HepG2 (cell line): ENCODE measurements around the gene DKKL1. TPM values are rescaled to one million over a fixed set of nuclear protein-coding genes. Genes with fewer than 3 reads are reported as not detected.

Experiments used
- DRAP1 ChIP-seq: IDR thresholded peaks from 2 replicates; pipeline ENCODE4 v1.6.1; 2016; ENCODE audit warnings: missing genetic modification reagents, missing compliant biosample characterization
- EED ChIP-seq: sonication (generic); formaldehyde crosslinking; IDR thresholded peaks from 2 replicates; pipeline ENCODE4 v1.5.0; 2020; ENCODE audit warnings: mild to moderate bottlenecking, missing genetic modification reagents
- ETV6 ChIP-seq: sonication (generic); formaldehyde crosslinking; conservative IDR thresholded peaks from 2 replicates; pipeline ENCODE4 v1.4.0; 2020; ENCODE audit warnings: missing genetic modification reagents
- HIVEP1 ChIP-seq: sonication (generic); formaldehyde crosslinking; IDR thresholded peaks from 2 replicates; pipeline ENCODE4 v1.4.0; 2020; ENCODE audit warnings: mild to moderate bottlenecking, missing genetic modification reagents
- HNRNPL ChIP-seq: fragments of 200-400 bp; formaldehyde crosslinking; IDR thresholded peaks from 2 replicates; pipeline ENCODE4 v1.6.1; 2017; ENCODE audit warnings: mild to moderate bottlenecking, low read depth, low read length
- PITX1 ChIP-seq: sonication (generic); formaldehyde crosslinking; IDR thresholded peaks from 2 replicates; pipeline ENCODE4 v1.5.1; 2020; ENCODE audit warnings: mild to moderate bottlenecking, missing genetic modification reagents
- RARG ChIP-seq: sonication (generic); formaldehyde crosslinking; IDR thresholded peaks from 2 replicates; pipeline ENCODE4 v1.4.0; 2020; ENCODE audit warnings: low read depth, mild to moderate bottlenecking, missing genetic modification reagents
- RFXANK ChIP-seq: IDR thresholded peaks from 2 replicates; pipeline ENCODE4 v1.6.1; 2016
- RORA ChIP-seq: sonication (generic); formaldehyde crosslinking; IDR thresholded peaks from 2 replicates; pipeline ENCODE4 v1.5.0; 2020; ENCODE audit warnings: mild to moderate bottlenecking, missing genetic modification reagents, moderate library complexity
- SOX5 ChIP-seq: IDR thresholded peaks from 2 replicates; pipeline ENCODE4 v1.6.1; 2016; ENCODE audit warnings: borderline replicate concordance
- SRF ChIP-seq: IDR thresholded peaks from 2 replicates; pipeline ENCODE4 v1.6.1; 2011; ENCODE audit warnings: mild to moderate bottlenecking, low read depth, low read length, moderate library complexity
- SRY ChIP-seq: sonication (generic); formaldehyde crosslinking; IDR thresholded peaks from 2 replicates; pipeline ENCODE4 v1.8.0; 2022; ENCODE audit warnings: mild to moderate bottlenecking, missing genetic modification reagents
- TAF1 ChIP-seq: sonication (generic); formaldehyde crosslinking; IDR thresholded peaks from 2 replicates; pipeline ENCODE4 v1.4.0; 2020; ENCODE audit warnings: missing genetic modification reagents
- TFDP2 ChIP-seq: sonication (generic); formaldehyde crosslinking; IDR thresholded peaks from 2 replicates; pipeline ENCODE4 v1.4.0; 2020; ENCODE audit warnings: missing genetic modification reagents
- ZFX ChIP-seq: sonication (generic); formaldehyde crosslinking; IDR thresholded peaks from 2 replicates; pipeline ENCODE4 v1.4.0; 2020; ENCODE audit warnings: mild to moderate bottlenecking, low read depth, missing genetic modification reagents, moderate library complexity
- ZHX1 ChIP-seq: sonication (generic); formaldehyde crosslinking; IDR thresholded peaks from 2 replicates; pipeline ENCODE4 v1.8.1; 2022; ENCODE audit warnings: low read depth, mild to moderate bottlenecking, missing genetic modification reagents
- ZNF274 ChIP-seq: sonication (generic); formaldehyde crosslinking; IDR thresholded peaks from 2 replicates; pipeline ENCODE4 v1.5.1; 2020; ENCODE audit warnings: mild to moderate bottlenecking, missing genetic modification reagents
- ZNF460 ChIP-seq: sonication (generic); formaldehyde crosslinking; IDR thresholded peaks from 2 replicates; pipeline ENCODE4 v1.5.1; 2020; ENCODE audit warnings: missing genetic modification reagents, mild to moderate bottlenecking, borderline replicate concordance
- ZNF687 ChIP-seq: sonication (generic); formaldehyde crosslinking; IDR thresholded peaks from 2 replicates; pipeline ENCODE4 v1.5.1; 2020; ENCODE audit warnings: mild to moderate bottlenecking, missing genetic modification reagents, moderate library complexity
- ZNF768 ChIP-seq: sonication (generic); formaldehyde crosslinking; IDR thresholded peaks from 2 replicates; pipeline ENCODE4 v1.4.0; 2020; ENCODE audit warnings: missing genetic modification reagents
- ZSCAN9 ChIP-seq: IDR thresholded peaks from 2 replicates; pipeline ENCODE4 v1.6.1; 2016; ENCODE audit warnings: borderline replicate concordance
- polyA plus RNA-seq, 8 experiments: library from polyadenylated mRNA; depleted of rRNA in 3 of 8; stranded (reverse) in 7 of 8; unstranded in 1 of 8; fragments of >200 nt; fragmentation: Illumina TruSeq in 4 of 8; extraction: Trizol in 4 of 8; gene quantifications; 2 replicates each; pipeline versions ENCODE4 v1.2.1 to v1.2.3, GENCODE V29; 2011 to 2016; ENCODE audit warnings: low read depth in 4 of 8, missing spikeins in 1 of 8, mixed read lengths in 1 of 8; ENCODE audit not compliant: insufficient read depth in 1 of 8
- total RNA-seq, 5 experiments: library from RNA; depleted of rRNA; stranded (reverse); fragments of >200 nt; fragmentation: Illumina TruSeq; extraction: Trizol; gene quantifications; 2 replicates each; pipeline ENCODE4 v1.2.3, GENCODE V29; 2016; ENCODE audit warnings: low read depth in 1 of 5

DKKL1 gene
- total and polyA plus RNA-seq, 2 of the 13 experiments (the other 11 are each of a cell fraction or from before 2014, with no cell fraction given): 0.30 to 0.31 TPM

- TF ChIP-seq ZSCAN9 (CRISPR knock-in tag): no peak
- TF ChIP-seq RORA (CRISPR knock-in tag): no peak
- TF ChIP-seq SRF: no peak
- TF ChIP-seq TAF1 (CRISPR knock-in tag): no peak
- peak; percentile 71; the same call in 1 of the 2 replicates for TF ChIP-seq PITX1 (CRISPR knock-in tag)
- no peak for TF ChIP-seq DRAP1 (CRISPR knock-in tag)
- 0 out of 2 replicates have a peak, but pooled peaks have one; percentile 41 for TF ChIP-seq ZNF274 (CRISPR knock-in tag)
- TF ChIP-seq ZNF460 (CRISPR knock-in tag): no peak
- TF ChIP-seq HNRNPL: no peak
- TF ChIP-seq ETV6: no peak
- no peak for TF ChIP-seq SRY
- no peak for TF ChIP-seq ZHX1 (CRISPR knock-in tag)
- TF ChIP-seq RFXANK (CRISPR knock-in tag): no peak
- no peak for TF ChIP-seq HIVEP1 (CRISPR knock-in tag)
- no peak for TF ChIP-seq EED (CRISPR knock-in tag)
- TF ChIP-seq SOX5 (CRISPR knock-in tag): no peak
- TF ChIP-seq ZFX (CRISPR knock-in tag): peak; percentile 44; the same call in 1 of the 2 replicates
- no peak for TF ChIP-seq ZNF768 (CRISPR knock-in tag)
- peak; percentile 65 for TF ChIP-seq ZNF687 (CRISPR knock-in tag)
- TF ChIP-seq TFDP2: no peak
- TF ChIP-seq RARG (CRISPR knock-in tag): no peak
These were observed 23.4 kb upstream of the DKKL1 start (continued) for GRCh38 chr19:49340069-49340864.
